Measurements from ENCODE around the gene NEDD8. TPM values are rescaled to one million over a fixed set of nuclear protein-coding genes. Genes with fewer than 3 reads are reported as not detected.

NEDD8 gene
- total and polyA plus RNA-seq, 4 experiments from 2014 or later, result 116 to 425 (median 239) TPM

DNA sequence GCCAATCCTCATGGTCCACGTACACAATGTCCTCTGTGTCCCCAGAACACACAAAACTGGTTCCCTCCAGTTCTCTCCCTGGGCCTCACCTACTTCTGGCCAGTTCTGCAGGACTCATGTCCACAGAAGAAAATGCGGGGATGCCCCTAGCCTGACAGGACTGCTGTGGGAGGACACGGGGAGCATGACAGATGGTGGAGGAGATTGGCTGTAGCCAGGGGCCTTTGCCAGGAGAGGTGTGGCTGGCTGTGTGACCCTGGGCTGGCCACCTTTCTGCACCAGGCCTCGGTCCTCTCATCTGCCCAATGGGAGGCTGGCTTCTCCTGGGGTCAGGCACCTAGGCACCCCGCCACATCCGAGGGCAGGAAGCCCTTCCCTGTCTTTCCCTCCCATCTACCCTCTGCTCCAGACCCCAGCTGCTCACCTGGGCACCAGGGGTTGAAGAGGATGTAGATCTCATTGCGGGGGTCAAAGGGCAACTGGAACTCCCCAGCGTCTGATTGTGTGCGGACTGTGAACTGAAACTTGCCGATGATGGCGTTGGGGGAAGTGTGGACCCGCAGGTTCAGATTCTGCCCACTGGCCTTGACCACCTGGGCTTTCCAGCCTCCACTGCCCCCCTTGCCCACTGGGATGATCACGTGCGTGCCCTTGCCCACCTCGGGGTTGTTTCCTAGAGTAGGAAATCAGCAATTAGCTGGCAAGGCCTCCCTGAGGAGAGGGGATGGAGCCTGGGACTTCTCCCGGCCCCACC, 28.0 kb upstream of the NEDD8 start:
- no peaks in the 10 kb centered on the region for H3K9me3 Mint-ChIP-seq
- ChIA-PET CTCF (ENCODE audit: partially characterized antibody) (interaction anchor here (1.7 to 25.6 kb wide), 2 partner anchors 45 to 202 kb away, joined by 4 to 556 read pairs; partner anchors contain the start of genes CIDEB, DHRS1, LTB4R and LTB4R2), POLR2A (ENCODE audit: partially characterized antibody) (no interaction called here)
- Histone ChIP-seq H3K27ac (ENCODE audit: low read depth, low read length) (no peak overlapping the region), H3K4me3 (ENCODE audit: low read length in 2 of 2) (no peak overlapping the region), H3K9me3 (ENCODE audit: control insufficient read depth in 1 of 2, low read length in 2 of 2) (no peaks in the 10 kb centered on the region), H3K36me3 (ENCODE audit: insufficient read depth, low read length) (peaks cover 5% of the 10 kb centered on the region), H3K27me3 (ENCODE audit: insufficient read depth, low read length) (no peaks in the 10 kb centered on the region), H3K4me1 (ENCODE audit: insufficient read depth, low read length) (no peaks in the 10 kb centered on the region)
- H3K4me3 Mint-ChIP-seq, result no peak overlapping the region
- H3K27ac Mint-ChIP-seq, result no peak overlapping the region
- intact Hi-C loops (cut with micrococcal nuclease), result no loop called here
- no peaks in the 10 kb centered on the region for H3K27me3 Mint-ChIP-seq
- DNase-seq, result no peak
- H3K4me1 Mint-ChIP-seq, result no peaks in the 10 kb centered on the region
- peaks cover 14 to 29% of the 10 kb centered on the region in 2 donors for H3K36me3 Mint-ChIP-seq

DNA sequence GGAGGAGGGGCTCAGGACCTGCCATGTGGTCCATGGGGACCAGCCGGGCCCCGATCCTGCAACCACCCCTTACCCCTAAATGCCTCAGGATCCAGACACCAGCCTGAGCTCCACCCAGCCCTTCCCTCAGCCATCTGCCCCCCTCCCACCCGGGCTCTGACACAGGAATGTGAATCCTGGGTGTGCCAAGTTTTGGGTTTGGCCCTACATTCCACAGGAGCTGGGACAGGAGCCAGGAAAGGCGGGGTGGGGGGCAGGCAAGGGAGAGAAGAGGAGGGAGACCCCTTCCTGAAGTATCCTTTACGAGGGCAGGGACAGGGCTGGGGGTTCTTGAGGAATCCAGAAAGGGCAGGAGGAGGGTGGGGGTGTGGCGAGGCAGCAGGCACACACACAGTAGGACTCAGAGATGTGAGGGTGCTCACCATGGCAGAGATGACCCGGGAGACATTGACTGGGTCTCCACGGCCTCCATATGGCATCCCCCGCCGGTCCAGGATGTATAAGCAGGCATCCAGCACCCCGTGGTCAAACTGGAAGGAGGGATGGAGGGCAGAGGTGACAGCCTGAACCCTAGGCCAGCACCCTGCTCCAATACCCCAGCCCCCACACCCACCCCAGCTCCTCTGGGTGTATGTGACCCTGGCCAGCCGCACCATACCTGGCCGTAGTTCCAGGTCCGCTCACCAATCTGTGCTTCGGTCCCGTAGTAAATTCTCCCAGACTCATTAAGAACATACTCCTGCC, 27.3 kb upstream of the NEDD8 start:
- no peaks in the 10 kb centered on the region for H3K9me3 Mint-ChIP-seq
- H3K9me3 ChIP-seq (ENCODE audit: control insufficient read depth in 1 of 2, low read length in 2 of 2), result no peaks in the 10 kb centered on the region
- H3K27me3 ChIP-seq (ENCODE audit: insufficient read depth, low read length), result no peaks in the 10 kb centered on the region
- POLR2A ChIA-PET (ENCODE audit: partially characterized antibody), result no interaction called here
- no peak overlapping the region for H3K4me3 Mint-ChIP-seq
- no peak overlapping the region for H3K27ac ChIP-seq (ENCODE audit: low read depth, low read length)
- no peak overlapping the region for H3K4me3 ChIP-seq (ENCODE audit: low read length in 2 of 2)
- CTCF ChIA-PET (ENCODE audit: partially characterized antibody), result interaction anchor here (2.4 to 25.6 kb wide), 2 partner anchors 17 to 46 kb away, joined by 10 to 556 read pairs; partner anchors contain the start of genes CIDEB, DHRS1, LTB4R and LTB4R2
- intact Hi-C loops (cut with micrococcal nuclease), result no loop called here
- H3K27me3 Mint-ChIP-seq, result no peaks in the 10 kb centered on the region
- H3K27ac Mint-ChIP-seq, result peak overlapping the region in 1 of 7 donors; percentile 52
- no peak for DNase-seq
- peaks cover 9% of the 10 kb centered on the region for H3K36me3 ChIP-seq (ENCODE audit: insufficient read depth, low read length)
- no peaks in the 10 kb centered on the region for H3K4me1 ChIP-seq (ENCODE audit: insufficient read depth, low read length)
- peaks cover 6 to 33% of the 10 kb centered on the region in 2 donors for H3K36me3 Mint-ChIP-seq
- no peaks in the 10 kb centered on the region for H3K4me1 Mint-ChIP-seq

DNA sequence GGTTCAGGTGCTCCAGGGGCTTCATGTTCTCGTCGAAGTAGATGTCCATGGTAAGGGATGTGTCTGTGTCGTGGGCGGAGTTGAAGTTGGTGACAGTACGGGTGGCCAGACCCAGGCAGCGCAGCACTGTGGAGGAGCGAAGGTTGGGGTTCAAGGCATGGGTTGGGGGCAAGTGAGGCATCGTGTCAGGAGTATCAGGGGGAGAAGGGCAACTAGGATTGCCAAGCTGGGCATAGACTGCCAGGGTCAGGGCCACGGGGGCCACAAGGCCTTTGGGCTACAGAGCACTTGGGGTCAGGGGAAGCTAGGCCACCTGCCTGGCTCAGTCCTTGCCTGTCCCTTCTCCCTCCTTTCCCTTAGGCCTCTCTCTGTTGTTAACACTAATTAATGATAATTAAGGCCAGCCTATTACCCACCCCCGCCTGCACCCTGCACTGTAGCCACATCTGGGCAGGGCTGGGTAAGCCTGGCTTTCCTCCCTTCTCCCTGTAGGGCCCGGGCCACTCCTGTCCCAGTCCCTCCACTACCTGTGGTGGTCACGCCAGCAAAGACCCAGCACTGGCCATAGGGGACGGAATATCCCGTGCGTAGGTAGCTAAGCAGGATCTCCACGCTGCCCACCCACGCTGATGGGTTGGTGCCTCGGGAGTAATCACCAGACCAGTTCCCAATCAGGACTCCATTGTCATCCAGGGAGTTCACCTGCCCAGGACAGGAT, 26.5 kb upstream of the NEDD8 start:
- peaks cover 13 to 35% of the 10 kb centered on the region in 2 donors for H3K36me3 Mint-ChIP-seq

DNA sequence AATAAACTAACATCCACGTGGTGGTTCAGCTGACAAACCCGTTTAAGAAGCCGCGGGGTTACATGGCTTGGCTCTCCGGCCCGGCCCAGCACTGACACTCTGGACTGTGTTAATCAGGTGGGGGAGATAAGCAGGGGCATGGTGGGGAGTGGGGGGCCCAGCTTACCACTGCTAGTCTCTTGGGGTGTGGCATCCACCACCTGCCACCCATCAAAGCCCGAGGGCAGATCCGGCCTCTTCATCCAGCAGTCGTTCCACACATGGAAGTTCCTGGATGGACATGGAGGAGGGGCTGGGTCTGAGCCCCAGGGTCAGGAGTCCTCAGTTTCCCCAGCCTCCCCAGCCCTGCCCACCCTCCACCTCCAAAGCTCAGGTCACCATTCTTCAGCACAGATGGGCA, 26.0 kb upstream of the NEDD8 start:
- no peaks in the 10 kb centered on the region for H3K9me3 Mint-ChIP-seq
- H3K9me3 ChIP-seq (ENCODE audit: control insufficient read depth in 1 of 2, low read length in 2 of 2), result no peaks in the 10 kb centered on the region
- no peaks in the 10 kb centered on the region for H3K27me3 Mint-ChIP-seq
- H3K4me1 ChIP-seq (ENCODE audit: insufficient read depth, low read length), result no peaks in the 10 kb centered on the region
- peaks cover 14 to 35% of the 10 kb centered on the region in 2 donors for H3K36me3 Mint-ChIP-seq
- H3K27me3 ChIP-seq (ENCODE audit: insufficient read depth, low read length), result no peaks in the 10 kb centered on the region
- DNase-seq, result no peak
- peaks cover 12% of the 10 kb centered on the region for H3K36me3 ChIP-seq (ENCODE audit: insufficient read depth, low read length)
- ChIA-PET CTCF (ENCODE audit: partially characterized antibody) (interaction anchor here (2.2 to 25.6 kb wide), 3 partner anchors 15 to 75 kb away, joined by 9 to 556 read pairs (median 10); partner anchors contain the start of genes CIDEB, DHRS1, LTB4R and LTB4R2), POLR2A (ENCODE audit: partially characterized antibody) (interaction anchor here (0.8 to 0.9 kb wide), 2 partner anchors 12 to 16 kb away, joined by 3 to 4 read pairs; partner anchors contain the start of gene TINF2)
- H3K4me3 Mint-ChIP-seq, result no peak overlapping the region
- no peak overlapping the region for H3K27ac ChIP-seq (ENCODE audit: low read depth, low read length)
- H3K4me3 ChIP-seq (ENCODE audit: low read length in 2 of 2), result no peak overlapping the region
- no peaks in the 10 kb centered on the region for H3K4me1 Mint-ChIP-seq
- intact Hi-C loops (cut with micrococcal nuclease), result no loop called here
- H3K27ac Mint-ChIP-seq, result no peak overlapping the region

More for the DNA sequence above, 26.5 kb upstream of the NEDD8 start:
- intact Hi-C loops (cut with micrococcal nuclease), result no loop called here
- Histone ChIP-seq H3K27ac (ENCODE audit: low read depth, low read length) (no peak overlapping the region), H3K4me3 (ENCODE audit: low read length in 2 of 2) (no peak overlapping the region), H3K27me3 (ENCODE audit: insufficient read depth, low read length) (no peaks in the 10 kb centered on the region), H3K4me1 (ENCODE audit: insufficient read depth, low read length) (no peaks in the 10 kb centered on the region), H3K36me3 (ENCODE audit: insufficient read depth, low read length) (peaks cover 12% of the 10 kb centered on the region), H3K9me3 (ENCODE audit: control insufficient read depth in 1 of 2, low read length in 2 of 2) (no peaks in the 10 kb centered on the region)
- DNase-seq, result no peak
- no peaks in the 10 kb centered on the region for H3K27me3 Mint-ChIP-seq
- H3K4me3 Mint-ChIP-seq, result no peak overlapping the region
- no peaks in the 10 kb centered on the region for H3K9me3 Mint-ChIP-seq
- ChIA-PET POLR2A (ENCODE audit: partially characterized antibody) (interaction anchor here (0.9 kb wide), 1 partner anchor 16 kb away, joined by 4 read pairs; the partner anchor contains the start of gene TINF2), CTCF (ENCODE audit: partially characterized antibody) (interaction anchor here (2.2 to 25.6 kb wide), 3 partner anchors 16 to 74 kb away, joined by 9 to 556 read pairs (median 10); partner anchors contain the start of genes CIDEB, DHRS1, LTB4R and LTB4R2)
- H3K27ac Mint-ChIP-seq, result no peak overlapping the region
- no peaks in the 10 kb centered on the region for H3K4me1 Mint-ChIP-seq

DNA sequence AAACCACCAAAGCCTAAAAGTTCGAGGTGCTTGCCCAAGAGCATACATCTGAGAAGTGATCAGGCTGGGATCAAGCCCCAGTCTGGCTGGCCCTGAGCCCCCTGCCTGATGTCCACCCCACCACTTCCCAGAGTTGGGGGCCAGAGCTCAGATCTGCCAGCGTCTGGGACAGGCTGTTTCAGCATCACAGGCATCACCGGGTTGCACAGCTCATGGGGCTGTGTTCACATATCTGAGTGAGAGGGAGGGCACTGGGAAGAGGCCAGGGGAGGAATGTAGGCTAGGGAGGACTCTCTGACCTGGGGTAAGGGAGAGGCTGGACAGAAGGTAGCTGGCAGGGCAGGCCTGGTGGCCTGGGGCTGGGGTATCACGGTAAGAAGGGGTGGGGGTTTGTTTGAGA, 24.8 kb upstream of the NEDD8 start:
- Histone ChIP-seq H3K9me3 (ENCODE audit: control insufficient read depth in 1 of 2, low read length in 2 of 2) (no peaks in the 10 kb centered on the region), H3K36me3 (ENCODE audit: insufficient read depth, low read length) (peaks cover 12% of the 10 kb centered on the region), H3K4me3 (ENCODE audit: low read length in 2 of 2) (no peak overlapping the region), H3K4me1 (ENCODE audit: insufficient read depth, low read length) (no peaks in the 10 kb centered on the region), H3K27ac (ENCODE audit: low read depth, low read length) (no peak overlapping the region), H3K27me3 (ENCODE audit: insufficient read depth, low read length) (no peaks in the 10 kb centered on the region)
- intact Hi-C loops (cut with micrococcal nuclease), result no loop called here
- Mint-ChIP-seq H3K27me3 (no peaks in the 10 kb centered on the region), H3K4me1 (no peaks in the 10 kb centered on the region), H3K4me3 (no peak overlapping the region), H3K27ac (no peak overlapping the region), H3K36me3 (peaks cover 14 to 32% of the 10 kb centered on the region in 2 donors), H3K9me3 (no peaks in the 10 kb centered on the region)
- POLR2A ChIA-PET (ENCODE audit: partially characterized antibody), result no interaction called here
- no peak for DNase-seq
- CTCF ChIA-PET (ENCODE audit: partially characterized antibody), result interaction anchor here (0.6 to 25.6 kb wide), 3 partner anchors 48 to 179 kb away, joined by 3 to 556 read pairs (median 9); partner anchors contain the start of genes CIDEB, DHRS1, LTB4R and LTB4R2

DNA sequence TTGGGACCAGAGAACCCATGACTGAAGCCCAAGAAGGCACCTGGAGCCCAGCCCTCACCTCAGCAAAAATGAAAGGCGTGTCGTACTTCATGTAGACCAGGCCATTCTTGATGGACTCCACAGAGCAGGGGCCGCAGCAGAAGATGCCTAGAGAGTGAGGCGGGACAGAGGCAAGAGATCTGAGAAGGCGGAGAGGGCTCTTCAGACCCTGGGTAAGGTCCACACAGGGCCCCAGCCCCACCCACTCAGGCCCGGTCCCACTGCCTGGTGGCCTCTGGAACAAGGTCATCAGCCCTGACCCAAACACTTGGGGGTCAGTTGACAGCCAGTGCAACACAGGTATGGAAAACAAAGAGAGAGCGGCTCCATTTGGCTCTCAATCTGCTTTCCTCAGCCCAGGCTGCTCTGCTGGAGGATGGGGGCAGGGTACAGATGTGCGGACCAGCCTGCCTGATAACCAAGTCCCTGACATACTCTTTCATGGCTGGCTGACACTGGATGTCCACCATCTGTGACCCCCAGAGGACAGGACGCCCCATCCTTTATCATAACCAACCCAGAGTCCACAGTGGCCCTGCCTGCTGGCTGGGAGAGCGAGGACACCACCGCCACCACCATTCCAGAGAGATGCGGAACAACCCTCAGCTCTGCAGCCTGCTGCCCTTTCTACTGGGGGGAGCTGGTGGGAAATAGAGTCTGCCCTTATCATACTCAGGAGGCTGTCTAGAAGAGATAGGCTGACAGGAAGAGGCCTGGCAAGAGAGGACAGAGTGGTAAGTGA, 24.0 kb upstream of the NEDD8 start:
- no peaks in the 10 kb centered on the region for H3K9me3 Mint-ChIP-seq
- Histone ChIP-seq H3K36me3 (ENCODE audit: insufficient read depth, low read length) (peaks cover 8% of the 10 kb centered on the region), H3K27ac (ENCODE audit: low read depth, low read length) (no peak overlapping the region), H3K4me3 (ENCODE audit: low read length in 2 of 2) (no peak overlapping the region), H3K4me1 (ENCODE audit: insufficient read depth, low read length) (no peaks in the 10 kb centered on the region), H3K27me3 (ENCODE audit: insufficient read depth, low read length) (no peaks in the 10 kb centered on the region), H3K9me3 (ENCODE audit: control insufficient read depth in 1 of 2, low read length in 2 of 2) (no peaks in the 10 kb centered on the region)
- DNase-seq, result no peak
- H3K36me3 Mint-ChIP-seq, result peaks cover 14 to 37% of the 10 kb centered on the region in 2 donors
- H3K4me3 Mint-ChIP-seq, result no peak overlapping the region
- H3K27me3 Mint-ChIP-seq, result no peaks in the 10 kb centered on the region
- intact Hi-C loops (cut with micrococcal nuclease), result no loop called here
- peak overlapping the region in 1 of 7 donors; percentile 80 for H3K27ac Mint-ChIP-seq
- CTCF ChIA-PET (ENCODE audit: partially characterized antibody), result interaction anchor here (1.0 to 25.6 kb wide), 3 partner anchors 49 to 77 kb away, joined by 3 to 556 read pairs (median 9); partner anchors contain the start of genes CIDEB, DHRS1, LTB4R and LTB4R2
- peaks cover 0 to 4% (median under 1%) of the 10 kb centered on the region in 4 donors for H3K4me1 Mint-ChIP-seq
- POLR2A ChIA-PET (ENCODE audit: partially characterized antibody), result interaction anchor here (0.8 kb wide), 1 partner anchor 14 kb away, joined by 3 read pairs; no protein-coding TSS in a partner anchor
